GM23338 (cell line): Measurements from ENCODE around the gene SUN2. TPM values are rescaled to one million over a fixed set of nuclear protein-coding genes. Genes with fewer than 3 reads are reported as not detected.

Experiments
- ATAC-seq: fragments of 200-7000 bp; cut with Tn5 transposase; 3 replicates; pipeline ENCODE4 v1.9.1; 2020
- DNase-seq: peaks from one replicate; pipeline ENCODE4 v3.0.0-alpha.2; 2015; ENCODE audit warnings: low spot score
- H2AFZ ChIP-seq: fragments of 200-600 bp; sonication (generic); 2 replicates; pipeline ENCODE4 v1.8.0; 2016; ENCODE audit warnings: antibody characterized with exemption, mild to moderate bottlenecking, moderate library complexity
- H3F3A ChIP-seq: fragments of 200-600 bp; sonication (generic); replicated peaks from 2 replicates; pipeline ENCODE4 v1.8.0; 2017; ENCODE audit warnings: antibody characterized with exemption, mixed run types, low read depth
- H3K27ac ChIP-seq: fragments of 200-600 bp; sonication (generic); 2 replicates; pipeline ENCODE4 v1.6.1; 2016; ENCODE audit warnings: low read depth
- H3K27me3 ChIP-seq: fragments of 200-600 bp; sonication (generic); 2 replicates; pipeline ENCODE4 v1.8.0; 2016; ENCODE audit warnings: mild to moderate bottlenecking, mixed run types, moderate library complexity; ENCODE audit not compliant: insufficient read depth
- H3K36me3 ChIP-seq: fragments of 200-600 bp; sonication (generic); 2 replicates; pipeline ENCODE4 v1.8.0; 2016; ENCODE audit warnings: mild to moderate bottlenecking; ENCODE audit not compliant: insufficient read depth
- H3K4me1 ChIP-seq: fragments of 200-600 bp; sonication (generic); 2 replicates; pipeline ENCODE4 v1.8.0; 2016; ENCODE audit warnings: mild to moderate bottlenecking, moderate library complexity; ENCODE audit not compliant: insufficient read depth
- H3K4me2 ChIP-seq: fragments of 200-600 bp; sonication (generic); 2 replicates; pipeline ENCODE4 v1.7.1; 2017; ENCODE audit warnings: mixed run types
- H3K4me3 ChIP-seq: fragments of 200-600 bp; sonication (generic); 2 replicates; pipeline ENCODE4 v1.6.1; 2016; ENCODE audit warnings: mixed run types
- H3K79me2 ChIP-seq: fragments of 200-600 bp; sonication (generic); replicated peaks from 2 replicates; pipeline ENCODE4 v1.8.0; 2017; ENCODE audit warnings: mild to moderate bottlenecking; ENCODE audit not compliant: insufficient read depth
- H3K9me2 ChIP-seq: fragments of 200-600 bp; sonication (generic); 2 replicates; pipeline ENCODE4 v1.8.0; 2017; ENCODE audit not compliant: insufficient read depth
- H4K20me1 ChIP-seq: fragments of 200-600 bp; sonication (generic); replicated peaks from 2 replicates; pipeline ENCODE4 v1.8.0; 2017; ENCODE audit warnings: mild to moderate bottlenecking; ENCODE audit not compliant: insufficient read depth
- H3K27ac Mint-ChIP-seq: 2 replicates; pipeline ENCODE4 v1.8.0; 2020; ENCODE audit warnings: inconsistent platforms, mild to moderate bottlenecking, moderate library complexity, mixed read lengths
- H3K27me3 Mint-ChIP-seq: 3 replicates; pipeline ENCODE4 v1.8.0; 2022; ENCODE audit warnings: low read depth, mild to moderate bottlenecking, moderate library complexity, mixed read lengths, inconsistent platforms; ENCODE audit not compliant: insufficient read depth, poor library complexity
- H3K36me3 Mint-ChIP-seq: 3 replicates; pipeline ENCODE4 v1.8.0; 2021; ENCODE audit warnings: low read depth, mild to moderate bottlenecking, inconsistent platforms, moderate library complexity, mixed read lengths
- H3K4me1 Mint-ChIP-seq: 3 replicates; pipeline ENCODE4 v1.8.0; 2020; ENCODE audit warnings: mild to moderate bottlenecking, inconsistent platforms, mixed read lengths
- H3K4me3 Mint-ChIP-seq: 3 replicates; pipeline ENCODE4 v1.8.0; 2021; ENCODE audit warnings: moderate library complexity, mild to moderate bottlenecking, inconsistent platforms, mixed read lengths
- H3K9me3 Mint-ChIP-seq: 3 replicates; pipeline ENCODE4 v1.8.0; 2020; ENCODE audit warnings: moderate library complexity, mild to moderate bottlenecking, inconsistent platforms, mixed read lengths
- CREB1 ChIP-seq: fragments of 250-450 bp; sonication (Bioruptor Pico); IDR thresholded peaks from 2 replicates; pipeline ENCODE4 v1.5.0; 2020; ENCODE audit warnings: low read depth, mild to moderate bottlenecking, moderate library complexity
- EZH2 ChIP-seq: fragments of 200-600 bp; sonication (generic); IDR thresholded peaks from one replicate; pipeline ENCODE4 v1.8.0; 2017; ENCODE audit warnings: antibody characterized with exemption, mild to moderate bottlenecking, low read depth; ENCODE audit not compliant: unreplicated experiment
- JUNB ChIP-seq: IDR thresholded peaks from one replicate; pipeline ENCODE4 v1.6.1; 2016; ENCODE audit warnings: antibody characterized with exemption; ENCODE audit not compliant: unreplicated experiment
- NANOG ChIP-seq: IDR thresholded peaks from 2 replicates; pipeline ENCODE4 v1.6.1; 2016; ENCODE audit warnings: antibody characterized with exemption, borderline replicate concordance
- POLR2AphosphoS5 ChIP-seq: IDR thresholded peaks from 2 replicates; pipeline ENCODE4 v1.6.1; 2016; ENCODE audit warnings: antibody characterized with exemption, low read depth
- STAT1 ChIP-seq: IDR thresholded peaks from one replicate; pipeline ENCODE4 v1.6.1; 2016; ENCODE audit warnings: antibody characterized with exemption; ENCODE audit not compliant: unreplicated experiment
- ZNF114 ChIP-seq: fragments of 250-450 bp; sonication (Bioruptor Pico); IDR thresholded peaks from 2 replicates; pipeline ENCODE4 v1.5.0; 2020; ENCODE audit warnings: mild to moderate bottlenecking, moderate library complexity
- ZNF331 ChIP-seq: fragments of 250-450 bp; sonication (Bioruptor Pico); IDR thresholded peaks from 2 replicates; pipeline ENCODE4 v1.5.0; 2020; ENCODE audit warnings: low read depth, mild to moderate bottlenecking, moderate library complexity
- polyA plus RNA-seq: library from polyadenylated mRNA; unstranded; fragments of >200 nt; fragmentation: Nextera tagmentation; extraction: Ambion mirVana; gene quantifications from 2 replicates; pipeline ENCODE4 v1.2.1, GENCODE V29; 2016
- total RNA-seq: library from RNA; depleted of rRNA; stranded (reverse); fragments of >200 nt; shearing (Covaris generic); gene quantifications from 2 replicates; pipeline ENCODE4 v1.2.3, GENCODE V29; 2014
- TF ChIP-seq, protein P1 (sequence below): IDR thresholded peaks from 2 replicates; pipeline ENCODE4 v1.6.1; 2016; ENCODE audit warnings: antibody characterized with exemption
- TF ChIP-seq, protein P2 (sequence below): IDR thresholded peaks from one replicate; pipeline ENCODE4 v1.6.1; 2018; ENCODE audit warnings: antibody characterized with exemption; ENCODE audit not compliant: unreplicated experiment
- TF ChIP-seq, protein P3 (sequence below): fragments of 250-450 bp; sonication (Bioruptor Pico); IDR thresholded peaks from 2 replicates; pipeline ENCODE4 v1.5.0; 2020; ENCODE audit warnings: mild to moderate bottlenecking, moderate library complexity

The SUN2 gene
- total and polyA plus RNA-seq, 2 experiments from 2014 or later = 7.2 to 17.6 TPM

DNA sequence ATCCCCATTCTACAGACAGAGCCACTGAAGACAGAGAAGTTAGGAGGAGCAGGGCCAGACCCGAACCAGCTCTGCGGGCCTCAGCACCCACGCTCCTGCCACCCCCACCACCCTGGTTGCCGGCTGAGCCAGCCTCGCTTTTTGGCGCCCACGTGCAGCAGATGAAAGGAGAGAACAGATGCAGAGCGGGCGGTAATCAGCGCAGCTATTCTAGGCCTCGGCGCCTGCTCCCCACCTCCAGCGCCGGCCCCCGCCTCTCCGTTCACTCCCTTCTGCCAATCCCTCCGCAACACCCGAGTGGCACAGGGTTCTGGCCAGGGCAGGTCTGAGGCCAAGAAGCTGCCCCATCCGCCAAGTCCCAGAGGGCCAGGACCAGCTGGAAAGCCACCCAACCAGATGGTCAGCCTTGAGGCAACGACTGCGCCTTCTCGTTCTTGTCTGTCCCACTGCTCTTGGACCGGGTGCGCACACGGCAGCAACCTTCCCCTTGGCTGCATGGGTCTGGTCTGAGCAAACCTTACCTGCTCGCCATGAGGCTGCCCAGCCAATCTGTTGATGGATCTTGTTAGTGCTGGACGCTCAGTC is 21.4 kb upstream of the SUN2 start (continued):
- TF ChIP-seq CREB1 (CRISPR knock-in tag) = no peak
- no peak for TF ChIP-seq JUNB

DNA sequence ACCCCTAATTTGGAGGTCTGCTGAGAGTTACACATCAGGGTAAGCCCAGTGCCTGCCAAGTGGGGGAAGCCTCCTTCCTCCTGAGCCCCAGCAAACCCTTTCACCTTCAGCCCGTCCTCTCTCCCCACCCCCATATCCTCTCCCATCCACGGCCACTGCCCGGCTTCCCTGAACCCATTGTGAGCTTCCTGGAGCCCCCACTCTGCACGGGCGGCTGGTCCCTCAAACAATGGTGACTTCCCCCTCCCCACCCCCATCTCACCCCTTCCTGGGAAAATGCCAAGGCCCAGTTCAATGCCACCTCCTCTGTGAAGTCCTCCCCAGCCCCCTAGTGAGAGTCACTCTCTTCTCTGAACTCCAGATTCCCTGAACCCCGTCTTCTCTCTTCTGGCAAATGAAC is 20.3 kb upstream of the SUN2 start:
- H3K4me3 Mint-ChIP-seq = no peak overlapping the region
- no peak for ATAC-seq
- peaks cover 9% of the 10 kb centered on the region for H3K27me3 Mint-ChIP-seq

More for the DNA sequence above, 20.3 kb upstream of the SUN2 start:
- Mint-ChIP-seq H3K9me3 (no peaks in the 10 kb centered on the region; the same call in 2 of the 3 replicates), H3K36me3 (no peaks in the 10 kb centered on the region), H3K27ac (no peak overlapping the region), H3K4me1 (peaks cover 7% of the 10 kb centered on the region)
- Histone ChIP-seq H3K27ac (no peak overlapping the region), H3K27me3 (no peaks in the 10 kb centered on the region), H3K4me1 (no peaks in the 10 kb centered on the region), H3F3A (no peaks in the 10 kb centered on the region), H4K20me1 (no peaks in the 10 kb centered on the region), H3K4me2 (no peak overlapping the region), H3K79me2 (no peaks in the 10 kb centered on the region), H2AFZ (no peak overlapping the region), H3K36me3 (no peaks in the 10 kb centered on the region), H3K4me3 (no peak overlapping the region), H3K9me2 (no peaks in the 10 kb centered on the region)
- TF ChIP-seq POLR2AphosphoS5 (no peak), NANOG (no peak), ZNF331 (no peak), STAT1 (no peak), EZH2 (no peak), ZNF114 (CRISPR knock-in tag) (no peak)
- TF ChIP-seq, protein P1, sequence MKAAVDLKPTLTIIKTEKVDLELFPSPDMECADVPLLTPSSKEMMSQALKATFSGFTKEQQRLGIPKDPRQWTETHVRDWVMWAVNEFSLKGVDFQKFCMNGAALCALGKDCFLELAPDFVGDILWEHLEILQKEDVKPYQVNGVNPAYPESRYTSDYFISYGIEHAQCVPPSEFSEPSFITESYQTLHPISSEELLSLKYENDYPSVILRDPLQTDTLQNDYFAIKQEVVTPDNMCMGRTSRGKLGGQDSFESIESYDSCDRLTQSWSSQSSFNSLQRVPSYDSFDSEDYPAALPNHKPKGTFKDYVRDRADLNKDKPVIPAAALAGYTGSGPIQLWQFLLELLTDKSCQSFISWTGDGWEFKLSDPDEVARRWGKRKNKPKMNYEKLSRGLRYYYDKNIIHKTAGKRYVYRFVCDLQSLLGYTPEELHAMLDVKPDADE = no peak
- TF ChIP-seq, protein P2, sequence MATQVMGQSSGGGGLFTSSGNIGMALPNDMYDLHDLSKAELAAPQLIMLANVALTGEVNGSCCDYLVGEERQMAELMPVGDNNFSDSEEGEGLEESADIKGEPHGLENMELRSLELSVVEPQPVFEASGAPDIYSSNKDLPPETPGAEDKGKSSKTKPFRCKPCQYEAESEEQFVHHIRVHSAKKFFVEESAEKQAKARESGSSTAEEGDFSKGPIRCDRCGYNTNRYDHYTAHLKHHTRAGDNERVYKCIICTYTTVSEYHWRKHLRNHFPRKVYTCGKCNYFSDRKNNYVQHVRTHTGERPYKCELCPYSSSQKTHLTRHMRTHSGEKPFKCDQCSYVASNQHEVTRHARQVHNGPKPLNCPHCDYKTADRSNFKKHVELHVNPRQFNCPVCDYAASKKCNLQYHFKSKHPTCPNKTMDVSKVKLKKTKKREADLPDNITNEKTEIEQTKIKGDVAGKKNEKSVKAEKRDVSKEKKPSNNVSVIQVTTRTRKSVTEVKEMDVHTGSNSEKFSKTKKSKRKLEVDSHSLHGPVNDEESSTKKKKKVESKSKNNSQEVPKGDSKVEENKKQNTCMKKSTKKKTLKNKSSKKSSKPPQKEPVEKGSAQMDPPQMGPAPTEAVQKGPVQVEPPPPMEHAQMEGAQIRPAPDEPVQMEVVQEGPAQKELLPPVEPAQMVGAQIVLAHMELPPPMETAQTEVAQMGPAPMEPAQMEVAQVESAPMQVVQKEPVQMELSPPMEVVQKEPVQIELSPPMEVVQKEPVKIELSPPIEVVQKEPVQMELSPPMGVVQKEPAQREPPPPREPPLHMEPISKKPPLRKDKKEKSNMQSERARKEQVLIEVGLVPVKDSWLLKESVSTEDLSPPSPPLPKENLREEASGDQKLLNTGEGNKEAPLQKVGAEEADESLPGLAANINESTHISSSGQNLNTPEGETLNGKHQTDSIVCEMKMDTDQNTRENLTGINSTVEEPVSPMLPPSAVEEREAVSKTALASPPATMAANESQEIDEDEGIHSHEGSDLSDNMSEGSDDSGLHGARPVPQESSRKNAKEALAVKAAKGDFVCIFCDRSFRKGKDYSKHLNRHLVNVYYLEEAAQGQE = no peak
- TF ChIP-seq, protein P3, sequence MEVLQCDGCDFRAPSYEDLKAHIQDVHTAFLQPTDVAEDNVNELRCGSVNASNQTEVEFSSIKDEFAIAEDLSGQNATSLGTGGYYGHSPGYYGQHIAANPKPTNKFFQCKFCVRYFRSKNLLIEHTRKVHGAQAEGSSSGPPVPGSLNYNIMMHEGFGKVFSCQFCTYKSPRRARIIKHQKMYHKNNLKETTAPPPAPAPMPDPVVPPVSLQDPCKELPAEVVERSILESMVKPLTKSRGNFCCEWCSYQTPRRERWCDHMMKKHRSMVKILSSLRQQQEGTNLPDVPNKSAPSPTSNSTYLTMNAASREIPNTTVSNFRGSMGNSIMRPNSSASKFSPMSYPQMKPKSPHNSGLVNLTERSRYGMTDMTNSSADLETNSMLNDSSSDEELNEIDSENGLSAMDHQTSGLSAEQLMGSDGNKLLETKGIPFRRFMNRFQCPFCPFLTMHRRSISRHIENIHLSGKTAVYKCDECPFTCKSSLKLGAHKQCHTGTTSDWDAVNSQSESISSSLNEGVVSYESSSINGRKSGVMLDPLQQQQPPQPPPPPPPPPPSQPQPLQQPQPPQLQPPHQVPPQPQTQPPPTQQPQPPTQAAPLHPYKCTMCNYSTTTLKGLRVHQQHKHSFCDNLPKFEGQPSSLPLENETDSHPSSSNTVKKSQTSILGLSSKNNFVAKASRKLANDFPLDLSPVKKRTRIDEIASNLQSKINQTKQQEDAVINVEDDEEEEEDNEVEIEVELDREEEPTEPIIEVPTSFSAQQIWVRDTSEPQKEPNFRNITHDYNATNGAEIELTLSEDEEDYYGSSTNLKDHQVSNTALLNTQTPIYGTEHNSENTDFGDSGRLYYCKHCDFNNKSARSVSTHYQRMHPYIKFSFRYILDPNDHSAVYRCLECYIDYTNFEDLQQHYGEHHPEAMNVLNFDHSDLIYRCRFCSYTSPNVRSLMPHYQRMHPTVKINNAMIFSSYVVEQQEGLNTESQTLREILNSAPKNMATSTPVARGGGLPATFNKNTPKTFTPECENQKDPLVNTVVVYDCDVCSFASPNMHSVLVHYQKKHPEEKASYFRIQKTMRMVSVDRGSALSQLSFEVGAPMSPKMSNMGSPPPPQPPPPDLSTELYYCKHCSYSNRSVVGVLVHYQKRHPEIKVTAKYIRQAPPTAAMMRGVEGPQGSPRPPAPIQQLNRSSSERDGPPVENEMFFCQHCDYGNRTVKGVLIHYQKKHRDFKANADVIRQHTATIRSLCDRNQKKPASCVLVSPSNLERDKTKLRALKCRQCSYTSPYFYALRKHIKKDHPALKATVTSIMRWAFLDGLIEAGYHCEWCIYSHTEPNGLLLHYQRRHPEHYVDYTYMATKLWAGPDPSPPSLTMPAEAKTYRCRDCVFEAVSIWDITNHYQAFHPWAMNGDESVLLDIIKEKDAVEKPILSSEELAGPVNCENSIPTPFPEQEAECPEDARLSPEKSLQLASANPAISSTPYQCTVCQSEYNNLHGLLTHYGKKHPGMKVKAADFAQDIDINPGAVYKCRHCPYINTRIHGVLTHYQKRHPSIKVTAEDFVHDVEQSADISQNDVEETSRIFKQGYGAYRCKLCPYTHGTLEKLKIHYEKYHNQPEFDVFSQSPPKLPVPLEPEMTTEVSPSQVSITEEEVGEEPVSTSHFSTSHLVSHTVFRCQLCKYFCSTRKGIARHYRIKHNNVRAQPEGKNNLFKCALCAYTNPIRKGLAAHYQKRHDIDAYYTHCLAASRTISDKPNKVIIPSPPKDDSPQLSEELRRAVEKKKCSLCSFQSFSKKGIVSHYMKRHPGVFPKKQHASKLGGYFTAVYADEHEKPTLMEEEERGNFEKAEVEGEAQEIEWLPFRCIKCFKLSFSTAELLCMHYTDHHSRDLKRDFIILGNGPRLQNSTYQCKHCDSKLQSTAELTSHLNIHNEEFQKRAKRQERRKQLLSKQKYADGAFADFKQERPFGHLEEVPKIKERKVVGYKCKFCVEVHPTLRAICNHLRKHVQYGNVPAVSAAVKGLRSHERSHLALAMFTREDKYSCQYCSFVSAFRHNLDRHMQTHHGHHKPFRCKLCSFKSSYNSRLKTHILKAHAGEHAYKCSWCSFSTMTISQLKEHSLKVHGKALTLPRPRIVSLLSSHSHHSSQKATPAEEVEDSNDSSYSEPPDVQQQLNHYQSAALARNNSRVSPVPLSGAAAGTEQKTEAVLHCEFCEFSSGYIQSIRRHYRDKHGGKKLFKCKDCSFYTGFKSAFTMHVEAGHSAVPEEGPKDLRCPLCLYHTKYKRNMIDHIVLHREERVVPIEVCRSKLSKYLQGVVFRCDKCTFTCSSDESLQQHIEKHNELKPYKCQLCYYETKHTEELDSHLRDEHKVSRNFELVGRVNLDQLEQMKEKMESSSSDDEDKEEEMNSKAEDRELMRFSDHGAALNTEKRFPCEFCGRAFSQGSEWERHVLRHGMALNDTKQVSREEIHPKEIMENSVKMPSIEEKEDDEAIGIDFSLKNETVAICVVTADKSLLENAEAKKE = no peak
- DNase-seq = no peak
